Ascending aorta (tissue), 2 donors: Measurements from ENCODE around the gene PACRG. TPM values are rescaled to one million over a fixed set of nuclear protein-coding genes. Genes with fewer than 3 reads are reported as not detected.

Experiments used
- DNase-seq, 2 donors: peaks; one replicate each; pipeline ENCODE4 v3.0.0-alpha.2; 2019; ENCODE audit warnings: low spot score in 2 of 2
- H3K27ac ChIP-seq, 2 donors: fragments of 200-600 bp; sonication (generic); one replicate each; pipeline ENCODE4 v1.5.1; 2016 to 2017; ENCODE audit warnings: mild to moderate bottlenecking in 1 of 2
- H3K27me3 ChIP-seq: fragments of 200-600 bp; sonication (generic); one replicate; pipeline ENCODE4 v1.5.1; 2017
- H3K36me3 ChIP-seq, 2 donors: fragments of 200-600 bp; sonication (generic); one replicate each; pipeline ENCODE4 v1.5.1; 2016
- H3K4me1 ChIP-seq, 2 donors: fragments of 200-600 bp; sonication (generic); one replicate each; pipeline ENCODE4 v1.5.1; 2016 to 2017; ENCODE audit warnings: mild to moderate bottlenecking in 1 of 2
- H3K4me3 ChIP-seq, 2 donors: fragments of 200-600 bp; sonication (generic); one replicate each; pipeline ENCODE4 v1.5.1; 2016 to 2017; ENCODE audit warnings: mild to moderate bottlenecking in 1 of 2
- H3K9me3 ChIP-seq, 2 donors: fragments of 200-600 bp; sonication (generic); one replicate each; pipeline ENCODE4 v1.5.1; 2016
- intact Hi-C: fragments of 100-400 bp; cut with DNase I; formaldehyde crosslinking; loops from one replicate; pipeline ENCODE4 v1.15.1; 2023
- total RNA-seq: library from RNA; depleted of rRNA; stranded (reverse); fragments of >200 nt; gene quantifications from one replicate; pipeline ENCODE4 v1.1.0, GENCODE V29; 2016
- TF ChIP-seq, protein P1 (sequence below), 3 experiments: fragments of 200-600 bp in 2 of 3; fragments of 450-650 bp in 1 of 3; sonication (generic) in 2 of 3; IDR thresholded peaks; one replicate each; pipeline ENCODE4 v1.5.1; 2016 to 2019; ENCODE audit warnings: antibody characterized with exemption in 3 of 3, mild to moderate bottlenecking in 1 of 3, moderate library complexity in 1 of 3

PACRG gene
- total RNA-seq, 1 donor from 2014 or later, result not detected

DNA sequence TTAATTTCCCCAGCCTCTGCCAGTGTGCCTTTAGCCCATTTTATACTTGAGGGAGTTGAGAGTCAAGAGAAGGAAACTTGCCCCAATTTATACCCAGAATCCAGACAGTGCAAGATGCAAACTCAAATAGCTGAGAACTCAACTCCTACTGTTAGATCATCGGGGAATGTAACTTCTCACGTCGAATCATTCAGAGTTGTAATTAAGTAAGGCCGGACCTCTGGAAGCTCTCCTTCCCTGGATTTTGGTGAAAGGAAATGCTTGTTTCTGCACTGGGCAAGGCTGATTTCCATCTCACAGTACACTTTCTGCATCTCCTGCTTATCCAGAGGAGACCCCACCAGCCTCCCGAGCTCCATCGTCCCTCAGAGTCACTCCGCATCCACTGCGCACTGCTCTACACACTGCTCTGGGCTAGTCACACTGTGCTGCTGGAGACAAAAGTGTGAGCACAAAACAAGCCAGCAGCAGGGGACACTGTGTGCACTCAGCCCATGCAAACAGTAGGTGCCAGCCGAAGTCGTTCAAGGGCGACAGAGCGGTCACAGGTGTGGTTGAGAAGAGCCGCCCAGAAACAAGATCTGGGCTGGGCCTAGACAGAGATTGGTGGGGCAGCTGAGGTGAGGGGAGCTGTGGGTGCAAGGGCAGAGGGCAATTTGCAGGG is 536.4 kb downstream of the PACRG start:
- DNase-seq, result no peak
- intact Hi-C loops, result no loop called here
- Histone ChIP-seq H3K4me3 (no peak overlapping the region), H3K27me3 (no peaks in the 10 kb centered on the region), H3K9me3 (no peaks in the 10 kb centered on the region), H3K4me1 (peaks cover 0 to 9% of the 10 kb centered on the region in 2 donors), H3K36me3 (no peaks in the 10 kb centered on the region), H3K27ac (no peak overlapping the region)
- TF ChIP-seq, protein P1, sequence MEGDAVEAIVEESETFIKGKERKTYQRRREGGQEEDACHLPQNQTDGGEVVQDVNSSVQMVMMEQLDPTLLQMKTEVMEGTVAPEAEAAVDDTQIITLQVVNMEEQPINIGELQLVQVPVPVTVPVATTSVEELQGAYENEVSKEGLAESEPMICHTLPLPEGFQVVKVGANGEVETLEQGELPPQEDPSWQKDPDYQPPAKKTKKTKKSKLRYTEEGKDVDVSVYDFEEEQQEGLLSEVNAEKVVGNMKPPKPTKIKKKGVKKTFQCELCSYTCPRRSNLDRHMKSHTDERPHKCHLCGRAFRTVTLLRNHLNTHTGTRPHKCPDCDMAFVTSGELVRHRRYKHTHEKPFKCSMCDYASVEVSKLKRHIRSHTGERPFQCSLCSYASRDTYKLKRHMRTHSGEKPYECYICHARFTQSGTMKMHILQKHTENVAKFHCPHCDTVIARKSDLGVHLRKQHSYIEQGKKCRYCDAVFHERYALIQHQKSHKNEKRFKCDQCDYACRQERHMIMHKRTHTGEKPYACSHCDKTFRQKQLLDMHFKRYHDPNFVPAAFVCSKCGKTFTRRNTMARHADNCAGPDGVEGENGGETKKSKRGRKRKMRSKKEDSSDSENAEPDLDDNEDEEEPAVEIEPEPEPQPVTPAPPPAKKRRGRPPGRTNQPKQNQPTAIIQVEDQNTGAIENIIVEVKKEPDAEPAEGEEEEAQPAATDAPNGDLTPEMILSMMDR (IDR thresholded peaks at IDR 0.05), result no peak

DNA sequence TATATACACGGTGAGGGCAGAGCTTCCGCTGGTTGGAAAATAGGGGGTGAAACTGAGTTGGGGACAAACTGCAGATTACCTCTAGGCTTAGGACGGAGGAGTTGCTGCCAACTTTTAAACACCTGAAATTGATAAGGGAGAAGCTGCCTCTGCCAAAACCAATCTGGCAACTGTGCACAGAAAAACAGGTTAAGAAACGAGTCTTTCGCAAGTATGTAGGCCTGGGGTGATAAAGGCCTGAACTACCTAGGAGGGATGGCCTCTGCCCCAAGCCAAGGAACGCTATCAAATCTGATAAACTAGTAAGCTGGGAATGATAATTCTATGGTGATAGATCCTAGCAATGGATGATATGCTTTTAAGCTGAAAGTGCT is 536.9 kb downstream of the PACRG start:
- Histone ChIP-seq H3K27me3 (no peaks in the 10 kb centered on the region), H3K9me3 (no peaks in the 10 kb centered on the region), H3K4me1 (peaks cover 0 to 8% of the 10 kb centered on the region in 2 donors), H3K4me3 (no peak overlapping the region), H3K27ac (no peak overlapping the region), H3K36me3 (no peaks in the 10 kb centered on the region)
- TF ChIP-seq, protein P1 (IDR thresholded peaks at IDR 0.05), result no peak
- DNase-seq, result no peak
- intact Hi-C loops, result no loop called here

DNA sequence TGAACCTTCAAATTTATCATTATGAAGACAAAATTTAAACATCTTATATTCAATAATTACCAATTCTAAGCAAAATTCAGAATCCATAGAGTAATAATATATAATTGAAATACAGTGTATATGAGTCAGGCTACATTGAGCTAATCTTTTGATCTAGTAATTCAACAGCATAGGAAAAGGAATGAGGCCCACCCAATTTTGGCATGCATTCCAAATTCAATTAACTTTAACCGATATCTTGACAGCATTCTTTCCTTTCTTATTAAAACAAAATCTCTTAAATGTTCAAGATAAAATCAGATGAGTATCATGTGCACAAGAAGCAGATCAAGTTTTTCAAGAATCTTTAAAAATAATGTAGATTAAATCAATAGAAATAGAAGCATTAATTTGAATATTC is 553.9 kb downstream of the PACRG start:
- Histone ChIP-seq H3K9me3 (no peaks in the 10 kb centered on the region), H3K4me1 (no peaks in the 10 kb centered on the region), H3K4me3 (no peak overlapping the region), H3K27ac (no peak overlapping the region), H3K27me3 (no peaks in the 10 kb centered on the region), H3K36me3 (no peaks in the 10 kb centered on the region)
- TF ChIP-seq, protein P1 (IDR thresholded peaks at IDR 0.05), result no peak
- no peak for DNase-seq
- intact Hi-C loops, result no loop called here

GRCh38 chr6:163282672-163283071 is 554.9 kb downstream of the PACRG start:
- no peak overlapping the region for H3K27ac ChIP-seq
- no peaks in the 10 kb centered on the region for H3K9me3 ChIP-seq
- no peaks in the 10 kb centered on the region for H3K4me1 ChIP-seq
- H3K27me3 ChIP-seq, result no peaks in the 10 kb centered on the region
- no peaks in the 10 kb centered on the region for H3K36me3 ChIP-seq
- TF ChIP-seq, protein P1 (IDR thresholded peaks at IDR 0.05), result no peak
- DNase-seq, result no peak
- intact Hi-C loops, result no loop called here
- H3K4me3 ChIP-seq, result no peak overlapping the region

- Histone ChIP-seq H3K27ac (no peak overlapping the region), H3K4me1 (no peaks in the 10 kb centered on the region), H3K27me3 (no peaks in the 10 kb centered on the region), H3K4me3 (no peak overlapping the region), H3K36me3 (no peaks in the 10 kb centered on the region), H3K9me3 (no peaks in the 10 kb centered on the region)
- no peak for DNase-seq
- intact Hi-C loops, result no loop called here
- TF ChIP-seq, protein P1 (IDR thresholded peaks at IDR 0.05), result no peak
These were observed 556.4 kb downstream of the PACRG start for GRCh38 chr6:163284151-163284550.

- no peaks in the 10 kb centered on the region for H3K9me3 ChIP-seq
- H3K4me1 ChIP-seq, result no peaks in the 10 kb centered on the region
- H3K4me3 ChIP-seq, result no peak overlapping the region
- H3K27me3 ChIP-seq, result no peaks in the 10 kb centered on the region
- DNase-seq, result no peak
- intact Hi-C loops, result no loop called here
- H3K27ac ChIP-seq, result no peak overlapping the region
- TF ChIP-seq, protein P1 (IDR thresholded peaks at IDR 0.05), result no peak
- H3K36me3 ChIP-seq, result no peaks in the 10 kb centered on the region
These were observed 557.9 kb downstream of the PACRG start for GRCh38 chr6:163285691-163286090.
